ENCODE data around the gene NF2.

The NF2 gene

GRCh38 chr22:29704528-29705285 lies 101.3 kb downstream of the NF2 start:
- no peak overlapping the region for H4K91ac ChIP-seq (ENCODE audit: low read length)
- H3K9me3 ChIP-seq (ENCODE audit: control insufficient read depth, low read length): no peaks in the 10 kb centered on the region
- no peak overlapping the region for H4K8ac ChIP-seq (ENCODE audit: low read length)
- H2BK12ac ChIP-seq (ENCODE audit: low read length in 2 of 2): no peak overlapping the region
- no peaks in the 10 kb centered on the region for H3K36me3 ChIP-seq (ENCODE audit: control insufficient read depth in 1 of 2, insufficient read depth in 2 of 2, low read depth in 1 of 2, low read length in 2 of 2)
- DNase-seq: peak; percentile 69
- no peak overlapping the region for H2AFZ ChIP-seq (ENCODE audit: low read depth, low read length)
- H3K23ac ChIP-seq (ENCODE audit: low read length in 2 of 2): peak overlapping the region in 1 of 2 experiments; percentile 51
- H3K4me1 ChIP-seq (ENCODE audit: control insufficient read depth, insufficient read depth, low read depth, low read length): peaks cover 50% of the 10 kb centered on the region
- no peak overlapping the region for H3K4ac ChIP-seq (ENCODE audit: low read depth in 1 of 2, low read length in 2 of 2)
- H3K18ac ChIP-seq (ENCODE audit: low read depth in 1 of 2, low read length in 2 of 2): no peak overlapping the region
- no peak overlapping the region for H2BK5ac ChIP-seq (ENCODE audit: low read depth, low read length, poor library complexity, severe bottlenecking)
- 45% methylated on average over 10 of the region's 14 CpGs for WGBS
- H2BK120ac ChIP-seq (ENCODE audit: low read depth, low read length): no peak overlapping the region
- no peak overlapping the region for H3K9ac ChIP-seq (ENCODE audit: low read length)
- H3K4me2 ChIP-seq (ENCODE audit: low read length, poor library complexity, severe bottlenecking): no peak overlapping the region
- H3K14ac ChIP-seq (ENCODE audit: low read length in 2 of 2): no peak overlapping the region
- H3K79me1 ChIP-seq (replicated peaks; ENCODE audit: low read length, poor library complexity, severe bottlenecking): no peaks in the 10 kb centered on the region
- H3K27ac ChIP-seq (ENCODE audit: low read length, poor library complexity, severe bottlenecking): no peak overlapping the region
- H3K27me3 ChIP-seq (ENCODE audit: control insufficient read depth in 1 of 2, insufficient read depth in 1 of 2, low read length in 2 of 2): peaks cover 15 to 87% of the 10 kb centered on the region in 2 experiments
- H2AK5ac ChIP-seq (ENCODE audit: low read length, severe bottlenecking): no peak overlapping the region
- no peak overlapping the region for H2BK15ac ChIP-seq (ENCODE audit: low read depth, poor library complexity, severe bottlenecking)
- H3K4me3 ChIP-seq (ENCODE audit: insufficient read depth in 1 of 2, low read depth in 1 of 2, low read length in 2 of 2): no peak overlapping the region

- Histone ChIP-seq H3K79me1 (replicated peaks; ENCODE audit: low read length, poor library complexity, severe bottlenecking) (no peaks in the 10 kb centered on the region), H2BK12ac (ENCODE audit: low read length in 2 of 2) (no peak overlapping the region), H3K4ac (ENCODE audit: low read depth in 1 of 2, low read length in 2 of 2) (no peak overlapping the region), H4K91ac (ENCODE audit: low read length) (no peak overlapping the region), H3K9ac (ENCODE audit: low read length) (no peak overlapping the region), H3K9me3 (ENCODE audit: control insufficient read depth, low read length) (no peaks in the 10 kb centered on the region), H2BK5ac (ENCODE audit: low read depth, low read length, poor library complexity, severe bottlenecking) (no peak overlapping the region), H3K4me2 (ENCODE audit: low read length, poor library complexity, severe bottlenecking) (no peak overlapping the region), H3K36me3 (ENCODE audit: control insufficient read depth in 1 of 2, insufficient read depth in 2 of 2, low read depth in 1 of 2, low read length in 2 of 2) (no peaks in the 10 kb centered on the region), H2BK15ac (ENCODE audit: low read depth, poor library complexity, severe bottlenecking) (no peak overlapping the region), H2AFZ (ENCODE audit: low read depth, low read length) (no peak overlapping the region), H2AK5ac (ENCODE audit: low read length, severe bottlenecking) (no peak overlapping the region), H2BK120ac (ENCODE audit: low read depth, low read length) (no peak overlapping the region), H3K23ac (ENCODE audit: low read length in 2 of 2) (no peak overlapping the region), H3K18ac (ENCODE audit: low read depth in 1 of 2, low read length in 2 of 2) (no peak overlapping the region), H3K4me1 (ENCODE audit: control insufficient read depth, insufficient read depth, low read depth, low read length) (peaks cover 45% of the 10 kb centered on the region), H4K8ac (ENCODE audit: low read length) (no peak overlapping the region), H3K27me3 (ENCODE audit: control insufficient read depth in 1 of 2, insufficient read depth in 1 of 2, low read length in 2 of 2) (peaks cover 20 to 93% of the 10 kb centered on the region in 2 experiments), H3K4me3 (ENCODE audit: insufficient read depth in 1 of 2, low read depth in 1 of 2, low read length in 2 of 2) (no peak overlapping the region), H3K14ac (ENCODE audit: low read length in 2 of 2) (no peak overlapping the region), H3K27ac (ENCODE audit: low read length, poor library complexity, severe bottlenecking) (no peak overlapping the region)
- no peak for DNase-seq
- 78% methylated on average over 7 of the region's 7 CpGs for WGBS
Observed at GRCh38 chr22:29705651-29706050, 102.2 kb downstream of the NF2 start.

- H3K18ac ChIP-seq (ENCODE audit: low read depth in 1 of 2, low read length in 2 of 2): no peak overlapping the region
- no peak overlapping the region for H2BK15ac ChIP-seq (ENCODE audit: low read depth, poor library complexity, severe bottlenecking)
- H2AFZ ChIP-seq (ENCODE audit: low read depth, low read length): no peak overlapping the region
- H3K36me3 ChIP-seq (ENCODE audit: control insufficient read depth in 1 of 2, insufficient read depth in 2 of 2, low read depth in 1 of 2, low read length in 2 of 2): no peaks in the 10 kb centered on the region
- H4K8ac ChIP-seq (ENCODE audit: low read length): no peak overlapping the region
- no peak for DNase-seq
- H3K23ac ChIP-seq (ENCODE audit: low read length in 2 of 2): no peak overlapping the region
- H2BK12ac ChIP-seq (ENCODE audit: low read length in 2 of 2): no peak overlapping the region
- no peak overlapping the region for H3K4me3 ChIP-seq (ENCODE audit: insufficient read depth in 1 of 2, low read depth in 1 of 2, low read length in 2 of 2)
- no peak overlapping the region for H4K91ac ChIP-seq (ENCODE audit: low read length)
- no peak overlapping the region for H3K4ac ChIP-seq (ENCODE audit: low read depth in 1 of 2, low read length in 2 of 2)
- H3K79me1 ChIP-seq (replicated peaks; ENCODE audit: low read length, poor library complexity, severe bottlenecking): no peaks in the 10 kb centered on the region
- H3K27ac ChIP-seq (ENCODE audit: low read length, poor library complexity, severe bottlenecking): no peak overlapping the region
- no peak overlapping the region for H3K4me2 ChIP-seq (ENCODE audit: low read length, poor library complexity, severe bottlenecking)
- no peak overlapping the region for H2BK120ac ChIP-seq (ENCODE audit: low read depth, low read length)
- H2BK5ac ChIP-seq (ENCODE audit: low read depth, low read length, poor library complexity, severe bottlenecking): no peak overlapping the region
- WGBS: 35% methylated on average over 8 of the region's 9 CpGs
- peaks cover 28 to 92% of the 10 kb centered on the region in 2 experiments for H3K27me3 ChIP-seq (ENCODE audit: control insufficient read depth in 1 of 2, insufficient read depth in 1 of 2, low read length in 2 of 2)
- H3K9ac ChIP-seq (ENCODE audit: low read length): no peak overlapping the region
- H3K14ac ChIP-seq (ENCODE audit: low read length in 2 of 2): peak overlapping the region in 1 of 2 experiments; percentile 71
- no peak overlapping the region for H2AK5ac ChIP-seq (ENCODE audit: low read length, severe bottlenecking)
- H3K9me3 ChIP-seq (ENCODE audit: control insufficient read depth, low read length): no peaks in the 10 kb centered on the region
- peaks cover 40% of the 10 kb centered on the region for H3K4me1 ChIP-seq (ENCODE audit: control insufficient read depth, insufficient read depth, low read depth, low read length)
Observed at GRCh38 chr22:29706486-29706885, 103.1 kb downstream of the NF2 start.

- H3K9me3 ChIP-seq (ENCODE audit: control insufficient read depth, low read length): no peaks in the 10 kb centered on the region
- H2BK15ac ChIP-seq (ENCODE audit: low read depth, poor library complexity, severe bottlenecking): no peak overlapping the region
- no peak overlapping the region for H4K8ac ChIP-seq (ENCODE audit: low read length)
- H3K4me2 ChIP-seq (ENCODE audit: low read length, poor library complexity, severe bottlenecking): no peak overlapping the region
- no peak overlapping the region for H3K23ac ChIP-seq (ENCODE audit: low read length in 2 of 2)
- no peaks in the 10 kb centered on the region for H3K79me1 ChIP-seq (replicated peaks; ENCODE audit: low read length, poor library complexity, severe bottlenecking)
- H3K27ac ChIP-seq (ENCODE audit: low read length, poor library complexity, severe bottlenecking): no peak overlapping the region
- H2BK12ac ChIP-seq (ENCODE audit: low read length in 2 of 2): no peak overlapping the region
- DNase-seq: no peak
- H2BK5ac ChIP-seq (ENCODE audit: low read depth, low read length, poor library complexity, severe bottlenecking): no peak overlapping the region
- H2AK5ac ChIP-seq (ENCODE audit: low read length, severe bottlenecking): no peak overlapping the region
- 89% methylated on average over 18 of the region's 18 CpGs for WGBS
- H3K18ac ChIP-seq (ENCODE audit: low read depth in 1 of 2, low read length in 2 of 2): no peak overlapping the region
- H3K4ac ChIP-seq (ENCODE audit: low read depth in 1 of 2, low read length in 2 of 2): no peak overlapping the region
- H3K4me3 ChIP-seq (ENCODE audit: insufficient read depth in 1 of 2, low read depth in 1 of 2, low read length in 2 of 2): no peak overlapping the region
- H3K14ac ChIP-seq (ENCODE audit: low read length in 2 of 2): no peak overlapping the region
- peaks cover 33 to 91% of the 10 kb centered on the region in 2 experiments for H3K27me3 ChIP-seq (ENCODE audit: control insufficient read depth in 1 of 2, insufficient read depth in 1 of 2, low read length in 2 of 2)
- H2BK120ac ChIP-seq (ENCODE audit: low read depth, low read length): no peak overlapping the region
- H3K36me3 ChIP-seq (ENCODE audit: control insufficient read depth in 1 of 2, insufficient read depth in 2 of 2, low read depth in 1 of 2, low read length in 2 of 2): no peaks in the 10 kb centered on the region
- H3K4me1 ChIP-seq (ENCODE audit: control insufficient read depth, insufficient read depth, low read depth, low read length): peaks cover 35% of the 10 kb centered on the region
- H4K91ac ChIP-seq (ENCODE audit: low read length): no peak overlapping the region
- H3K9ac ChIP-seq (ENCODE audit: low read length): no peak overlapping the region
- no peak overlapping the region for H2AFZ ChIP-seq (ENCODE audit: low read depth, low read length)
Observed at GRCh38 chr22:29707010-29707409, 103.6 kb downstream of the NF2 start.

Data from mesenchymal stem cell (in vitro differentiated cells and primary cell).